ENCODE data around the gene GEMIN2.
"Not testable (repeated sequence)": the region's sequence is repeated elsewhere in the genome, so short reads cannot be mapped to it uniquely, and the experiment has no call there.

- TF ChIP-seq CTCF (IDR thresholded peaks at IDR 0.05; ENCODE audit: low read depth, low read length); POLR2A (IDR thresholded peaks at IDR 0.05; ENCODE audit: extremely low read depth, insufficient read length); MYC (IDR thresholded peaks at IDR 0.05; ENCODE audit: low read depth, low read length); MAX (IDR thresholded peaks at IDR 0.05; ENCODE audit: low read depth, low read length): not testable (repeated sequence)
These were observed 27.5 kb downstream of the GEMIN2 start for GRCh38 chr14:39141623-39142022.
